Brain pericyte (primary cell): ENCODE results near the gene ATE1.
"Not testable (repeated sequence)": the region's sequence is repeated elsewhere in the genome, so short reads cannot be mapped to it uniquely, and the experiment has no call there.

Source experiments
- DNase-seq: peaks from one replicate; pipeline ENCODE4 v3.0.0-alpha.2; 2012; ENCODE audit warnings: low read depth, low spot score

The ATE1 gene

DNA sequence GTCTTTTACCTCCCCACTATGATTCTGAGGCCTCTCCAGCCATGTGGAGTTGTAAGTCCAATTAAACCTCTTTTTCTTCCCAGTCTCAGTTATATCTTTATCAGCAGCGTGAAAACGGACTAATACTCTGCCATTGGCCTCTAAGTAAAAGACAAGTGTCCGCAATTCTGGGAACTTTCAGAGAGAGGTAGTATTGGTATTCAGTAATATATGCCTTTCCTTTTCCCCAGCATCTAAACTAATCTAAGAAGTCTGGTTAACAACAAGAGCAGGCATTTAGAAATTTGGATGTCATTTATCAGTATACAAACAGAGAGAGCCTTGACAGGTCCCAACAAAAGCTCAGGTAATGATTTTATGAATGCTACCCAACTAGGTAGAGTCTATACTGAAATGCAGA lies 95.2 kb downstream of the ATE1 start:
- no peak for DNase-seq

GRCh38 chr10:121831777-121832176 lies 96.1 kb downstream of the ATE1 start:
- DNase-seq = no peak

DNA sequence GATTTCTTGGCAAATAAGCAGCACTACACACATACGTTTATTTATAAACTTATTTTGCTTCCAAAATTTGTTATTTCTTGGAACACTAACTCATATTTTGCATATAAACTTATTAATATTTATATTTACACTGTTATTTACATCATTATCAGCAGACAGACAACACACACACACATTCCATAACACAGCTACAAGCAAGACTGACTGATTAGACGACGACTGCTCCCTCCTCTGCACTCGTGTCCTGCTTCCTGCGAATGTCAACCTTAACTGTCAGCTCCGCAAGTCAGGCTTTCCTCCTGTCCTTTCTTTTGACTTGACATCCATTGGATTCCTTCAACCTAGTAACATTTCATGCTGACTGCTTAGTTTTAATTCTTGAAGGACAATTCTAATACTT lies 96.6 kb downstream of the ATE1 start:
- DNase-seq = no peak

GRCh38 chr10:121830101-121830500 lies 97.7 kb downstream of the ATE1 start:
- no peak for DNase-seq

- no peak for DNase-seq
These were observed 99.8 kb downstream of the ATE1 start for GRCh38 chr10:121828045-121828444.

GRCh38 chr10:121826773-121827172 lies 101.1 kb downstream of the ATE1 start:
- not testable (repeated sequence) for DNase-seq

- DNase-seq = no peak
These were observed 103.8 kb downstream of the ATE1 start for GRCh38 chr10:121823993-121824463.

DNA sequence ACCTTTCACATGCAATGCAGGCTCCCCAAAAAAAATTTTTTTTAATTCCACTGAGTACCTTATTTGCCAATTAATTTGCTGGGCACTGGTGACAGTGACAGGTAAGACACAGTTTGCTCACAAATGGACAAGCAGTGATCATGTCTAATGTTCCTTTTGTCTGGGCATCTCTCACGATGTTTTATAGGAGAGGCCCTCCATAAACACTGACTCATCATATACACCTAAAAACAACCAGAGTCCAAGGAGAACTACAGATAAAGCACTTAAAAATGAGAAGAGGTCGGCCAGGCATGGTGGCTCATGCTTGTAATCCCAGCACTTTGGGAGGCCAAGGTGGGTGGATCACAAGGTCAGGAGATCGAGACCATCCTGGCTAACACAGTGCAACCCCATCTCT lies 105.1 kb downstream of the ATE1 start:
- no peak for DNase-seq

DNA sequence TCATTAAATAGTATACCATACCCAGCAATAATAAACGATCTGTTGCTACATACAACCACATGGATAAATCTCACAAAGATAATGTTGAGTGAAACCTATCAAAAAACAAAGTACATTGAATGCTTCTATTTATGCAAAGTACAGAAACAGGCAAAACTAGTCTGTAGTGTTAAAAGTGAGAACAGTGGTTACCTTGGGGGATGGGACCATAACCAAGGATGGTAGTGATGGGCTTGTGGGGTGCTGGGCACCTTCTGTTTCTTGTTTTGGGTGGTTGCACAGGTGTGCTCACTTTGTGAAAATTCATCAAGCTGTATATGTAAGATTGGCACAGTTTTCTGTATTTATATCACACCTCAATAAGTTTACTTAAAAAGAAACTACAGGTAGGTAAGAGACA lies 105.7 kb downstream of the ATE1 start:
- no peak for DNase-seq

- no peak for DNase-seq
These were observed 108.8 kb downstream of the ATE1 start for GRCh38 chr10:121819049-121819448.

- DNase-seq = no peak
These were observed 109.2 kb downstream of the ATE1 start for GRCh38 chr10:121818599-121818998.

GRCh38 chr10:121816197-121816596 lies 111.6 kb downstream of the ATE1 start:
- DNase-seq = no peak

GRCh38 chr10:121813857-121814256 lies 114.0 kb downstream of the ATE1 start:
- DNase-seq = no peak

DNA sequence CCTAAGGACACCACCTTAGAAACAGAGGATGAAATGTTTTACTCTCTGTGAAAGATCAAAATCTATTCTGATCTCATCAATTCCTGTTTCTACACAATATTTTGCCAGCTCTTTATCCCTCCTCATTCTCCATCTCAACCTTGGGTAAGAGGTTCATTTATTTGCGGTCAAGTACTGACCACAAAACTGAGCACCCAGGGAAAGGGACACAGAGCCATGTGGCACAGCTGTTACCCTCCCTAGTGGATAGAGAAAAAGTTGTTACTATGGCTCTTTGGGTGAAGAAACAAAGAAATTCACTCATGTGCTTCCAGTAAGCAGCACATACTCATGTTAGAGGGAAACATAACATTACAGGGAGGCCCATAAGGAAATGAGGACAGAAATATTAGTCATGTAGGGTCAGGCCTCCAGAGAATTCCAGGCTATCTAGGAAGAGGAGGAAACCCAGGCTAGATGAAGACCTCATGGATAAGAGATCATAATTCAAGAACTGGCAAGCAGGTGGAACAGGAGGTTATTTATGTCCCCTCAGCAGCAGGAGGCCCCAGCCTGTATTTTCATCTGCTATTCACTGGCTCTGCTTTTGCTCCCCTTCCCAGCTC lies 114.5 kb downstream of the ATE1 start:
- no peak for DNase-seq

GRCh38 chr10:121812031-121812430 lies 115.8 kb downstream of the ATE1 start:
- DNase-seq = no peak

- no peak for DNase-seq
These were observed 116.4 kb downstream of the ATE1 start for GRCh38 chr10:121811386-121811785.

DNA sequence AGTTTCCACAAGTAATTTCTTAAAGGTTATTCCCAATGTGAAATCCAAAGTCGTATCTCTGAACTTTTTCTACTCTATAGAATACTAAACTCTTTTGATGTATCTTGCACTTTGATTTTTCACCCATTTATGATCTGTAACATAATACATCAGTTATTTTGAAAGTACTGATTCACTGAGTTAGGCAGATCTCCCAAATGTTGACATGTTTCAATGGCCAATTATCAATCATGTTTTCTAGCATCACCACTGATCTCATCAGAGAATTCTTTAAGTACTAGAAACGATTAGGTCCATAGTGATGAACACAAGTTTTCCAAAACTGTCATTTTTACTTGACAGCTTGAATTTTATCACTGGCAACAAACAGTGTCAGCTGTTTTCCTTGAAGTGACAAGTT lies 119.0 kb downstream of the ATE1 start:
- no peak for DNase-seq

GRCh38 chr10:121804460-121804859 lies 123.4 kb downstream of the ATE1 start:
- DNase-seq = no peak

DNA sequence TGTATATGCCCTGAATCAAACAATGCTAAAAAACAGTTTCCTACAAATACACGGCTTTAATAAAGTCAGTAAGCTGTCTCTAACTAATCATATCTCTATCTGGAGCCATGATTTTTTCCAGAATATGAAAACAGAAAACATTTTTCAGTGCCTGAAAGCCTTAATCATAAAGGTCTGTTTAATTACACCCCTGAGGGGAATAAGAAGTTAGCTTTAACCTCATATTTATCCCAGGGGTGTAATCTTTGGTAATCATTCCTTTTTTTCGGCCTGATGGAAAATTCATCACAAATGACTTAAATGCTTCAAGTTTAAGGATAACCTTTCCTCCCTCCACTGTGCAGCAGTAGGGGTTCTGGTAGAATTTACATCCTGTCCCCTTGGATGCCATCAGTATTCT lies 124.2 kb downstream of the ATE1 start:
- no peak for DNase-seq

GRCh38 chr10:121800831-121801230 lies 127.0 kb downstream of the ATE1 start:
- DNase-seq = no peak

DNA sequence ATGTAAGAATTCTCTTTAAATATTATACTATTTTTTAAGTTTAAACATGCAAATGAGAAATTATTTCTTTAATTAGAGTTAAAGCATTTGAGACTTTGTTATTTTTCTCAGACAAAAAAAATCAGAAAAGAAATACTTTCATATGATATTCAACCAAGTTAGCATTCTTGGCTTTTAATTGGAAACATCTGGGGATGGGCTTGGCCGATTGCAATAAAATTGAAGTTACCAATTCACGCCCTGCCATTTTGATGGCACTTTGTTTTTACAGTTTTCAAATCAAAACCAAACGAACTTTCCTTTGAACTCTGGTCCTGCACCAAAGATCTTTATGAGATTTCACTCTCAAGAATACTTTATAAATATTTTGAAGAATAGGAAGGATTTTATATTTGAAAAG lies 127.7 kb downstream of the ATE1 start:
- DNase-seq = no peak

- DNase-seq = no peak
These were observed 130.3 kb downstream of the ATE1 start for GRCh38 chr10:121797490-121797889.

GRCh38 chr10:121796342-121796741 lies 131.5 kb downstream of the ATE1 start:
- DNase-seq = no peak

- DNase-seq = no peak
These were observed 135.6 kb downstream of the ATE1 start for GRCh38 chr10:121792198-121792597.
